ENCODE measurements around the gene SLC18B1.

DNA sequence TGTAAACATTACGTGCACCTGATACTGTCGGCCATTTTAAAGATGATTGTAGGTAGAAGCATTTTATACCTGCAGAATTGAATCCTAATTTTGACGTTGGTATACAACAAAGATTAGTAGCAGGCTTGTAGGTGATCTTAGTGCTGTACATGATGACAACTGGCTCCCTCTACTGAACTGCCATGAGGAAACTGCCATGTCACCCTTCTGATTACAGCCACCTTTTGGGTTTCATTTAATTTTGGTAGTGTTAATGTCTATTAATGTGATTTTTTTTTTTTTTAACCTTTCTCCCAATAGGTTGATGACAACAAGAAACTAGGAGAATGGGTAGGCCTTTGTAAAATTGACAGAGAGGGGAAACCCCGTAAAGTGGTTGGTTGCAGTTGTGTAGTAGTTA is 18.2 kb upstream of the SLC18B1 start:
- TF ChIP-seq POLR2A (IDR thresholded peaks at IDR 0.05), result no peak
- TF ChIP-seq, protein P1, sequence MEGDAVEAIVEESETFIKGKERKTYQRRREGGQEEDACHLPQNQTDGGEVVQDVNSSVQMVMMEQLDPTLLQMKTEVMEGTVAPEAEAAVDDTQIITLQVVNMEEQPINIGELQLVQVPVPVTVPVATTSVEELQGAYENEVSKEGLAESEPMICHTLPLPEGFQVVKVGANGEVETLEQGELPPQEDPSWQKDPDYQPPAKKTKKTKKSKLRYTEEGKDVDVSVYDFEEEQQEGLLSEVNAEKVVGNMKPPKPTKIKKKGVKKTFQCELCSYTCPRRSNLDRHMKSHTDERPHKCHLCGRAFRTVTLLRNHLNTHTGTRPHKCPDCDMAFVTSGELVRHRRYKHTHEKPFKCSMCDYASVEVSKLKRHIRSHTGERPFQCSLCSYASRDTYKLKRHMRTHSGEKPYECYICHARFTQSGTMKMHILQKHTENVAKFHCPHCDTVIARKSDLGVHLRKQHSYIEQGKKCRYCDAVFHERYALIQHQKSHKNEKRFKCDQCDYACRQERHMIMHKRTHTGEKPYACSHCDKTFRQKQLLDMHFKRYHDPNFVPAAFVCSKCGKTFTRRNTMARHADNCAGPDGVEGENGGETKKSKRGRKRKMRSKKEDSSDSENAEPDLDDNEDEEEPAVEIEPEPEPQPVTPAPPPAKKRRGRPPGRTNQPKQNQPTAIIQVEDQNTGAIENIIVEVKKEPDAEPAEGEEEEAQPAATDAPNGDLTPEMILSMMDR (IDR thresholded peaks at IDR 0.05), result no peak

Data from Peyer's patch (tissue), 4 donors.